ENCODE measurements around the gene ZRANB3. TPM values are rescaled to one million over a fixed set of nuclear protein-coding genes. Genes with fewer than 3 reads are reported as not detected.
"Not testable (repeated sequence)": the region's sequence is repeated elsewhere in the genome, so short reads cannot be mapped to it uniquely, and the experiment has no call there.

Gene ZRANB3
- total RNA-seq, 1 donor from 2014 or later, result 18.6 TPM

DNA sequence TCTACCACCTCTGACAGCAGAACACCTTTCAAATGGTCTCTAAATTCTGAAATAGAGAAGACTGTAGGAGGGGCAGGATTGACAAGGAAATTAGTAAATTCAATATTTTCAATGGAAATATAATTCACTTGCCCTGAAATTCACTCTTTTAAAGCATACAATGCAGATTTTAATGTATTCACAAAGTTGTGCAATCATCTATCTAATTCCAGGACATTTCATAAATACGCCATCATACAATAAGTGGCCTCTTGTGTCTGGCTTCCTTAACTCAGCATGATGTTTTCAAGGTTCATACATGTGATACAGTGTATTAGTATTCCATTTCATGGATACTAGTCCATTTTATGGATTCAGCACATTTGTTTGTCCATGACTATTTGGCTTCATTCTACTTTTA lies 74.2 kb downstream of the ZRANB3 start:
- peaks cover 24% of the 10 kb centered on the region for H3K36me3 Mint-ChIP-seq (ENCODE audit: low read depth)
- peaks cover 15% of the 10 kb centered on the region for H3K9me3 Mint-ChIP-seq
- no peaks in the 10 kb centered on the region for H3K4me1 Mint-ChIP-seq

DNA sequence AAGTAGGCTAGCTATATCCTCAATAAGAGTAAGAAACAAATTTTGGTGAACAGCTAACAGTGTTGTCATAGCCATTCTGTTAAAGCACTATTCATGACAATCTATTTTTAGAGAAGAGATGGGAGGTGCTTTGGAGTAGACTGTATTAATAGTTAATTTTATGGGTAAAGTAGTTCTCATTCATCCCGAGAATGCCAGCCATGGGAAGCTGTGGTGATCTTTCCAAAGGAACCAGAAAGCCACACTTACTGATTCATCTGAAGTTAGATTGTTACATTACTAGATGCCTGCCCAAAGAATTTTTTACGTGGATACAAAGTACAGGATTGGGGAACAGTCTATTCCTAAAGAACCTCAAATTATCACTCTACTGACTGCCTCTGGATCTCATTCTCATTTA lies 74.6 kb downstream of the ZRANB3 start:
- Mint-ChIP-seq H3K9me3 (peaks cover 19% of the 10 kb centered on the region), H3K27me3 (ENCODE audit: low read depth) (no peaks in the 10 kb centered on the region), H3K36me3 (ENCODE audit: low read depth) (peaks cover 28% of the 10 kb centered on the region), H3K27ac (ENCODE audit: unreplicated experiment) (no peak overlapping the region), H3K4me1 (no peaks in the 10 kb centered on the region), H3K4me3 (no peak overlapping the region)
- no peak for DNase-seq (ENCODE audit: low read depth, low spot score)
- TF ChIP-seq, protein P1, sequence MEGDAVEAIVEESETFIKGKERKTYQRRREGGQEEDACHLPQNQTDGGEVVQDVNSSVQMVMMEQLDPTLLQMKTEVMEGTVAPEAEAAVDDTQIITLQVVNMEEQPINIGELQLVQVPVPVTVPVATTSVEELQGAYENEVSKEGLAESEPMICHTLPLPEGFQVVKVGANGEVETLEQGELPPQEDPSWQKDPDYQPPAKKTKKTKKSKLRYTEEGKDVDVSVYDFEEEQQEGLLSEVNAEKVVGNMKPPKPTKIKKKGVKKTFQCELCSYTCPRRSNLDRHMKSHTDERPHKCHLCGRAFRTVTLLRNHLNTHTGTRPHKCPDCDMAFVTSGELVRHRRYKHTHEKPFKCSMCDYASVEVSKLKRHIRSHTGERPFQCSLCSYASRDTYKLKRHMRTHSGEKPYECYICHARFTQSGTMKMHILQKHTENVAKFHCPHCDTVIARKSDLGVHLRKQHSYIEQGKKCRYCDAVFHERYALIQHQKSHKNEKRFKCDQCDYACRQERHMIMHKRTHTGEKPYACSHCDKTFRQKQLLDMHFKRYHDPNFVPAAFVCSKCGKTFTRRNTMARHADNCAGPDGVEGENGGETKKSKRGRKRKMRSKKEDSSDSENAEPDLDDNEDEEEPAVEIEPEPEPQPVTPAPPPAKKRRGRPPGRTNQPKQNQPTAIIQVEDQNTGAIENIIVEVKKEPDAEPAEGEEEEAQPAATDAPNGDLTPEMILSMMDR (conservative IDR thresholded peaks at IDR 0.05), result no peak

More for the DNA sequence above, 74.2 kb downstream of the ZRANB3 start:
- DNase-seq (ENCODE audit: low read depth, low spot score), result no peak
- TF ChIP-seq, protein P1 (conservative IDR thresholded peaks at IDR 0.05), result no peak
- Mint-ChIP-seq H3K4me3 (no peak overlapping the region), H3K27me3 (ENCODE audit: low read depth) (no peaks in the 10 kb centered on the region), H3K27ac (ENCODE audit: unreplicated experiment) (no peak overlapping the region)

DNA sequence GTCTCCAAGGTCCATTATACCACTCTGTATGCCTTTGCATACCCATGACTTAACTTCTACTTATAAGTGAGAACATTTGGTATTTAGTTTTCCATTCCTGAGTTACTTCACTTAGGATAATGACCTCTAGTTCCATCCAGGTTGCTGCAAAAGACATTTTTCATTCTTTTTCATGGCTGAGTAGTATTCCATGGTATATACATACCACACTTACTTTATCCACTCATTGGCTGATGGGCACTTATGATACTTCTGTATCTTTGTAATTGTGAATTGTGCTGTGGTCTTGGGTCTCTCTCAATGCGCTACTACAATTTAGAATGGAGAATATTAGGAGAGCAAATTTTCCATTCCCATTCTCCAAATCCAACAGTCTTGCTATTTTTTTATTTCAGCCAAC lies 76.4 kb downstream of the ZRANB3 start:
- peaks cover 35% of the 10 kb centered on the region for H3K36me3 Mint-ChIP-seq (ENCODE audit: low read depth)
- TF ChIP-seq, protein P1 (conservative IDR thresholded peaks at IDR 0.05), result no peak
- H3K4me1 Mint-ChIP-seq, result no peaks in the 10 kb centered on the region
- no peak for DNase-seq (ENCODE audit: low read depth, low spot score)
- H3K27me3 Mint-ChIP-seq (ENCODE audit: low read depth), result no peaks in the 10 kb centered on the region
- H3K9me3 Mint-ChIP-seq, result peaks cover 19% of the 10 kb centered on the region
- no peak overlapping the region for H3K27ac Mint-ChIP-seq (ENCODE audit: unreplicated experiment)
- no peak overlapping the region for H3K4me3 Mint-ChIP-seq

DNA sequence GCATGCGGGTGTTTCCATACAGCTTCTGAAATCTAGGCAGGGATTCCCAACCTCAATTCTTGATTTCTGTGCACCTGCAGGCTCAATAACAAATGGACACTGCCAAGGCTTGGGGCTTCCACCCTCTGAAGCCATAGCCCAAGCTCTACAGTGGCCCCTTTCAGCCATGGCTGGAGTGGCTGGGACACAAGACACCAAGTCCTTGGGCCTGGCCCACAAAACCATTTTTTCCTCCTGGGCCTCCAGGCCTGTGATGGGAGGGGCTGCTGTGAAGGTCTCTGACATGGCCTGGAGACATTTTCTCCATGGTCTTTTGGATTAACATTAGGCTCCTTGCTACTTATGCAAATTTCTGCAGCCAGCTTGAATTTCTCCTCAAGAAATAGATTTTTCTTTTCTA lies 78.0 kb downstream of the ZRANB3 start:
- peaks cover 19% of the 10 kb centered on the region for H3K9me3 Mint-ChIP-seq
- not testable (repeated sequence) for DNase-seq (ENCODE audit: low read depth, low spot score); H3K4me3 Mint-ChIP-seq; H3K4me1 Mint-ChIP-seq; H3K27me3 Mint-ChIP-seq (ENCODE audit: low read depth); H3K27ac Mint-ChIP-seq (ENCODE audit: unreplicated experiment)
- H3K36me3 Mint-ChIP-seq (ENCODE audit: low read depth), result peaks cover 35% of the 10 kb centered on the region

DNA sequence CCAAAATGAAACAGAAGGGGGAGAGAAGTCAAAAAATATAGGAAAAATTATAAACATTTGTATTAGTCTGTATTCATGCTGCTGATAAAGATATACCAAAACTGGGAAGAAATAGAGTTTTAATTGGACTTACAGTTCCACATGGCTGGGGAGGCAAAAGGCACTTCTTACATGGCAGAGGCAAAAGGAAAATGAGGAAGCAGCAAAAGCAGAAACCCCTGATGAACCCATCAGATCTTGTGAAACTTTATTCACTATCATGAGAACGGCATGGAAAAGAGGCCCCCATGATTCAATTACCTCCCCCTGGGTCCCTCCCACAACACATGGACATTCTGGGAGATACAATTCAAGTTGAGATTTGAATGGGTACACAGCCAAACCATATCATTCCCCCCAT lies 79.1 kb downstream of the ZRANB3 start:
- DNase-seq (ENCODE audit: low read depth, low spot score), result no peak
- Mint-ChIP-seq H3K9me3 (peaks cover 19% of the 10 kb centered on the region), H3K27ac (ENCODE audit: unreplicated experiment) (no peak overlapping the region)

DNA sequence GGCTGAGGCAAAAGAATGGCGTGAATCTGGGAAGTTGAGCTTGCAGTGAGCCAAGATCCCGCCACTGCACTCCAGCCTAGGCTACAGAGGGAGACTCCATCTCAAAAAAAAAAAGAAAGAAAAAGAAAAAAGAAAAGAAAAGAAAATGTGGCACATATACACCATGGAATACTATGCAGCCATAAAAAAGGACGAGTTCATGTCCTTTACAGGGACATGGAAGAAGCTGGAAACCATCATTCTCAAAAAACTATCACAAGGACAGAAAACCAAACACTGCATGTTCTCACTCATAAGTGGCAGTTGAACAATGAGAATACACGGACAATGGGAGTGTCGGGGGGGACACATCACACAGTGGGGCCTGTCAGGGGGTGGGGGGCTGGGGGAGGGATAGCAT lies 88.0 kb downstream of the ZRANB3 start:
- H3K27me3 Mint-ChIP-seq (ENCODE audit: low read depth); H3K27ac Mint-ChIP-seq (ENCODE audit: unreplicated experiment); H3K36me3 Mint-ChIP-seq (ENCODE audit: low read depth); DNase-seq (ENCODE audit: low read depth, low spot score); H3K9me3 Mint-ChIP-seq; H3K4me3 Mint-ChIP-seq; H3K4me1 Mint-ChIP-seq: not testable (repeated sequence)

More for the DNA sequence above, 79.1 kb downstream of the ZRANB3 start:
- no peaks in the 10 kb centered on the region for H3K27me3 Mint-ChIP-seq (ENCODE audit: low read depth)
- TF ChIP-seq, protein P1 (conservative IDR thresholded peaks at IDR 0.05), result no peak
- no peak overlapping the region for H3K4me3 Mint-ChIP-seq
- no peaks in the 10 kb centered on the region for H3K4me1 Mint-ChIP-seq
- peaks cover 35% of the 10 kb centered on the region for H3K36me3 Mint-ChIP-seq (ENCODE audit: low read depth)

DNA sequence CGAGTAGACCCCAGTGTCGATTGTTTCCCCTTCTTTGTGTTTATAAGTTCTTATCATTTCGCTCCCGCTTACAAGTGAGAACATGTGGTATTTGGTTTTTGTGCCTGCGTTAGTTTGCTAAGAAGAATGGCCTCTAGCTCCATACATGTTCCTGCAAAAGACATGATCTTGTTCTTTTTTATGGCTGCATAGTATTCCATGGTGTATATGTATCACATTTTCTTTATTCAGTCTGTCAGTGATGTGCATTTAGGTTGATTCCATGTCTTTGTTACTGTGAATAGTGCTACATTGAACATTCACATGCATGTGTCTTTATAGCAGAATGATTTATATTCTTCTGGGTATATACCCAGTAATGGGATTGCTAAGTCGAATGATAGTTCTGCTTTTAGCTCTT lies 95.9 kb downstream of the ZRANB3 start:
- H3K36me3 Mint-ChIP-seq (ENCODE audit: low read depth); H3K27me3 Mint-ChIP-seq (ENCODE audit: low read depth); H3K4me3 Mint-ChIP-seq; H3K27ac Mint-ChIP-seq (ENCODE audit: unreplicated experiment); DNase-seq (ENCODE audit: low read depth, low spot score); H3K4me1 Mint-ChIP-seq; H3K9me3 Mint-ChIP-seq: not testable (repeated sequence)
